Neural cell (in vitro differentiated cells): ENCODE data around the gene CDH5. TPM values are rescaled to one million over a fixed set of nuclear protein-coding genes. Genes with fewer than 3 reads are reported as not detected.

ENCODE experiments used
- H2AFZ ChIP-seq: fragments of 200-600, 300-800 bp; sonication (generic), shearing (Covaris generic); 2 replicates; pipeline ENCODE4 v1.6.0; 2014; ENCODE audit warnings: low read depth, mild to moderate bottlenecking, antibody characterized with exemption, low read length, moderate library complexity
- H3F3A ChIP-seq: fragments of 200-600 bp; shearing (Covaris generic); 2 replicates; pipeline ENCODE4 v1.6.1; 2016; ENCODE audit warnings: mild to moderate bottlenecking, moderate library complexity, mixed read lengths, antibody characterized with exemption, low read length; ENCODE audit not compliant: insufficient read depth, poor library complexity, severe bottlenecking
- H3K27ac ChIP-seq: fragments of 200-600, 300-800 bp; sonication (generic), shearing (Covaris generic); 2 replicates; pipeline ENCODE4 v1.5.1; 2014; ENCODE audit warnings: mild to moderate bottlenecking, low read length, moderate library complexity
- H3K27me3 ChIP-seq: fragments of 300-800, 200-600 bp; sonication (generic), shearing (Covaris generic); 2 replicates; pipeline ENCODE4 v1.6.0; 2014; ENCODE audit warnings: mild to moderate bottlenecking, low read depth, low read length, moderate library complexity; ENCODE audit not compliant: insufficient read depth
- H3K36me3 ChIP-seq: fragments of 300-800, 200-600 bp; sonication (generic), shearing (Covaris generic); 2 replicates; pipeline ENCODE4 v1.5.1; 2014; ENCODE audit warnings: mild to moderate bottlenecking, antibody characterized with exemption, low read length, moderate library complexity; ENCODE audit not compliant: insufficient read depth
- H3K4me2 ChIP-seq: fragments of 300-800, 200-600 bp; sonication (generic), shearing (Covaris generic); 2 replicates; pipeline ENCODE4 v1.6.0; 2014; ENCODE audit warnings: mild to moderate bottlenecking, low read length
- H3K4me3 ChIP-seq: fragments of 300-800, 200-600 bp; sonication (generic), shearing (Covaris generic); 2 replicates; pipeline ENCODE4 v1.5.1; 2014; ENCODE audit warnings: mild to moderate bottlenecking, low read length, moderate library complexity
- H3K79me2 ChIP-seq: fragments of 200-600 bp; shearing (Covaris generic); replicated peaks from 2 replicates; pipeline ENCODE4 v1.6.0; 2014; ENCODE audit warnings: mild to moderate bottlenecking, low read length, moderate library complexity; ENCODE audit not compliant: insufficient read depth
- H3K9ac ChIP-seq: fragments of 300-800, 200-600 bp; sonication (generic), shearing (Covaris generic); 2 replicates; pipeline ENCODE4 v1.6.1; 2016; ENCODE audit warnings: mild to moderate bottlenecking, low read length, mixed read lengths
- H3K9me2 ChIP-seq: fragments of 200-600 bp; shearing (Covaris generic); 2 replicates; pipeline ENCODE4 v1.6.1; 2016; ENCODE audit warnings: mild to moderate bottlenecking, low read length, mixed read lengths; ENCODE audit not compliant: insufficient read depth
- H3K9me3 ChIP-seq: fragments of 200-600, 300-800 bp; sonication (generic), shearing (Covaris generic); 2 replicates; pipeline ENCODE4 v1.6.1; 2016; ENCODE audit warnings: mild to moderate bottlenecking, mixed run types, low read length, moderate library complexity, mixed read lengths
- H4K20me1 ChIP-seq: fragments of 200-600 bp; shearing (Covaris generic); 2 replicates; pipeline ENCODE4 v1.6.1; 2016; ENCODE audit warnings: mild to moderate bottlenecking, mixed run types; ENCODE audit not compliant: insufficient read depth
- CTCF ChIP-seq: fragments of 450-650 bp; IDR thresholded peaks from 2 replicates; pipeline ENCODE4 v1.5.1; 2014; ENCODE audit warnings: antibody characterized with exemption, mild to moderate bottlenecking, moderate library complexity; ENCODE audit not compliant: poor library complexity, severe bottlenecking
- EP300 ChIP-seq: fragments of 450-650 bp; conservative IDR thresholded peaks from 2 replicates; pipeline ENCODE4 v1.6.1; 2014; ENCODE audit warnings: antibody characterized with exemption, mild to moderate bottlenecking, moderate library complexity; ENCODE audit not compliant: poor library complexity, severe bottlenecking
- EZH2 ChIP-seq: fragments of 200-600, 300-800 bp; shearing (Covaris generic), sonication (generic); IDR thresholded peaks from 2 replicates; pipeline ENCODE4 v1.6.1; 2014; ENCODE audit warnings: antibody characterized with exemption, low read length, borderline replicate concordance, mild to moderate bottlenecking; ENCODE audit not compliant: insufficient read depth, poor library complexity, severe bottlenecking
- MXI1 ChIP-seq: fragments of 450-650 bp; conservative IDR thresholded peaks from 2 replicates; pipeline ENCODE4 v1.6.1; 2014; ENCODE audit warnings: antibody characterized with exemption, mild to moderate bottlenecking; ENCODE audit not compliant: poor library complexity, severe bottlenecking
- POLR2AphosphoS5 ChIP-seq: IDR thresholded peaks from 2 replicates; pipeline ENCODE4 v1.6.1; 2012
- RAD21 ChIP-seq: fragments of 450-650 bp; conservative IDR thresholded peaks from 2 replicates; pipeline ENCODE4 v1.6.1; 2014; ENCODE audit warnings: antibody characterized with exemption, mild to moderate bottlenecking, moderate library complexity
- REST ChIP-seq: IDR thresholded peaks from 2 replicates; pipeline ENCODE4 v1.6.1; 2012; ENCODE audit warnings: borderline replicate concordance
- SMC3 ChIP-seq: fragments of 450-650 bp; conservative IDR thresholded peaks from 2 replicates; pipeline ENCODE4 v1.6.1; 2014; ENCODE audit warnings: antibody characterized with exemption, mild to moderate bottlenecking, moderate library complexity; ENCODE audit not compliant: poor library complexity
- TAF1 ChIP-seq: IDR thresholded peaks from 2 replicates; pipeline ENCODE4 v1.6.1; 2012; ENCODE audit warnings: low read depth
- polyA plus RNA-seq: library from polyadenylated mRNA; depleted of rRNA; stranded (reverse); fragments of >200 nt; gene quantifications from 2 replicates; pipeline ENCODE4 v1.2.3, GENCODE V29; 2014

Gene CDH5
- polyA plus RNA-seq, 1 donor from 2014 or later = not detected

DNA sequence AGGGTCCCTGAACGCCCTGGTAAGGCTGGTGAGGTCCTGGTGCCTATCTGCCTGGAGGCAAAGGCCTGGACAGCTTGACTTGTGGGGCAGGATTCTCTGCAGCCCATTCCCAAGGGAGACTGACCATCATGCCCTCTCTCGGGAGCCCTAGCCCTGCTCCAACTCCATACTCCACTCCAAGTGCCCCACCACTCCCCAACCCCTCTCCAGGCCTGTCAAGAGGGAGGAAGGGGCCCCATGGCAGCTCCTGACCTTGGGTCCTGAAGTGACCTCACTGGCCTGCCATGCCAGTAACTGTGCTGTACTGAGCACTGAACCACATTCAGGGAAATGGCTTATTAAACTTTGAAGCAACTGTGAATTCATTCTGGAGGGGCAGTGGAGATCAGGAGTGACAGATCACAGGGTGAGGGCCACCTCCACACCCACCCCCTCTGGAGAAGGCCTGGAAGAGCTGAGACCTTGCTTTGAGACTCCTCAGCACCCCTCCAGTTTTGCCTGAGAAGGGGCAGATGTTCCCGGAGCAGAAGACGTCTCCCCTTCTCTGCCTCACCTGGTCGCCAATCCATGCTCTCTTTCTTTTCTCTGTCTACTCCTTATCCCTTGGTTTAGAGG lies 37.1 kb downstream of the CDH5 start:
- no peak overlapping the region for H3K4me2 ChIP-seq
- H3K9me3 ChIP-seq = no peaks in the 10 kb centered on the region
- H4K20me1 ChIP-seq = no peaks in the 10 kb centered on the region
- no peak overlapping the region for H3K4me3 ChIP-seq
- H3K79me2 ChIP-seq = no peaks in the 10 kb centered on the region
- no peak overlapping the region for H3K9ac ChIP-seq
- no peak overlapping the region for H3K27ac ChIP-seq
- no peak overlapping the region for H2AFZ ChIP-seq
- H3K27me3 ChIP-seq = no peaks in the 10 kb centered on the region
- H3K36me3 ChIP-seq = no peaks in the 10 kb centered on the region
- TF ChIP-seq TAF1 (no peak), MXI1 (no peak), EZH2 (no peak), CTCF (no peak), EP300 (no peak), SMC3 (no peak), POLR2AphosphoS5 (no peak), RAD21 (no peak), REST (no peak)
- no peaks in the 10 kb centered on the region for H3K9me2 ChIP-seq
- H3F3A ChIP-seq = no peaks in the 10 kb centered on the region

- Histone ChIP-seq H3K79me2 (no peaks in the 10 kb centered on the region), H3K27me3 (no peaks in the 10 kb centered on the region), H2AFZ (no peak overlapping the region), H3K9me2 (no peaks in the 10 kb centered on the region), H4K20me1 (no peaks in the 10 kb centered on the region), H3K9ac (no peak overlapping the region), H3K27ac (no peak overlapping the region), H3K36me3 (no peaks in the 10 kb centered on the region), H3K4me2 (no peak overlapping the region), H3K9me3 (no peaks in the 10 kb centered on the region), H3K4me3 (no peak overlapping the region), H3F3A (no peaks in the 10 kb centered on the region)
- TF ChIP-seq MXI1 = no peak
- TF ChIP-seq TAF1 = no peak
- no peak for TF ChIP-seq REST
- no peak for TF ChIP-seq SMC3
Measured at GRCh38 chr16:66405057-66405783, 38.7 kb downstream of the CDH5 start.
